Mesendoderm (in vitro differentiated cells): ENCODE results near the gene EDNRA.

Source experiments
- DNase-seq: peaks from one replicate; pipeline ENCODE4 v3.0.0; 2013
- H2AK5ac ChIP-seq: 2 replicates; pipeline ENCODE4 v1.6.1; 2013; ENCODE audit warnings: low read length, inconsistent platforms
- H2BK120ac ChIP-seq: 2 replicates; pipeline ENCODE4 v1.6.1; 2013; ENCODE audit warnings: low read depth, mild to moderate bottlenecking, low read length, moderate library complexity, mixed read lengths
- H2BK15ac ChIP-seq: replicated peaks from 2 replicates; pipeline ENCODE4 v1.6.1; 2013; ENCODE audit warnings: low read depth, mild to moderate bottlenecking, moderate library complexity
- H2BK5ac ChIP-seq: 2 replicates; pipeline ENCODE4 v1.6.1; 2013; ENCODE audit warnings: low read length, inconsistent platforms
- H3K18ac ChIP-seq: 2 replicates; pipeline ENCODE4 v1.6.1; 2013; ENCODE audit warnings: mild to moderate bottlenecking, low read length, mixed read lengths
- H3K23ac ChIP-seq: one replicate; pipeline ENCODE4 v1.6.1; 2013; ENCODE audit warnings: low read length
- H3K27ac ChIP-seq: 2 replicates; pipeline ENCODE4 v1.5.1; 2013; ENCODE audit warnings: low read depth, mild to moderate bottlenecking, inconsistent platforms, low read length, moderate library complexity
- H3K27me3 ChIP-seq: 2 replicates; pipeline ENCODE4 v1.6.1; 2013; ENCODE audit warnings: low read length, control low read depth, mild to moderate bottlenecking, inconsistent platforms; ENCODE audit not compliant: insufficient read depth, poor library complexity
- H3K36me3 ChIP-seq: 2 replicates; pipeline ENCODE4 v1.6.1; 2013; ENCODE audit warnings: low read length, inconsistent platforms; ENCODE audit not compliant: control insufficient read depth, insufficient read depth
- H3K4ac ChIP-seq: one replicate; pipeline ENCODE4 v1.6.1; 2013; ENCODE audit warnings: low read depth, mild to moderate bottlenecking, low read length, moderate library complexity
- H3K4me1 ChIP-seq: 2 replicates; pipeline ENCODE4 v1.6.1; 2013; ENCODE audit warnings: low read depth, low read length, inconsistent platforms; ENCODE audit not compliant: control insufficient read depth
- H3K4me2 ChIP-seq: 2 replicates; pipeline ENCODE4 v1.6.1; 2013; ENCODE audit warnings: low read length
- H3K4me3 ChIP-seq: 2 replicates; pipeline ENCODE4 v1.5.1; 2013; ENCODE audit warnings: mild to moderate bottlenecking, low read length
- H3K56ac ChIP-seq: one replicate; pipeline ENCODE4 v1.6.1; 2013; ENCODE audit warnings: low read length
- H3K79me1 ChIP-seq: 2 replicates; pipeline ENCODE4 v1.6.1; 2013; ENCODE audit warnings: low read length, inconsistent platforms
- H3K79me2 ChIP-seq: 2 replicates; pipeline ENCODE4 v1.6.1; 2013; ENCODE audit warnings: mild to moderate bottlenecking, low read length; ENCODE audit not compliant: control insufficient read depth, insufficient read depth
- H3K9ac ChIP-seq: 2 replicates; pipeline ENCODE4 v1.6.1; 2013; ENCODE audit warnings: low read length, inconsistent platforms
- H4K5ac ChIP-seq: one replicate; pipeline ENCODE4 v1.6.1; 2013; ENCODE audit warnings: low read length
- H4K8ac ChIP-seq: one replicate; pipeline ENCODE4 v1.6.1; 2013; ENCODE audit warnings: low read depth, mild to moderate bottlenecking, control low read depth, low read length, moderate library complexity
- WGBS: extraction: QIAGEN DNeasy Blood & Tissue Kit; methylation state at CpG from one replicate; pipeline ENCODE4 v1.1.7; 2013; ENCODE audit warnings: low lambda C conversion rate, missing lambda C conversion rate; ENCODE audit not compliant: insufficient coverage; ENCODE audit errors: extremely low coverage; 5-methylcytosine and 5-hydroxymethylcytosine counted together

EDNRA gene

GRCh38 chr4:147456706-147457105 is 24.2 kb upstream of the EDNRA start:
- no peaks in the 10 kb centered on the region for H3K4me1 ChIP-seq

GRCh38 chr4:147461161-147461560 is 19.7 kb upstream of the EDNRA start:
- Histone ChIP-seq H2AK5ac (no peak overlapping the region), H2BK15ac (no peak overlapping the region), H3K9ac (no peak overlapping the region), H2BK5ac (no peak overlapping the region), H3K27ac (no peak overlapping the region), H3K4me3 (no peak overlapping the region), H2BK120ac (no peak overlapping the region), H3K36me3 (no peaks in the 10 kb centered on the region), H3K56ac (no peak overlapping the region), H4K5ac (no peak overlapping the region), H3K79me2 (no peaks in the 10 kb centered on the region), H3K4me2 (no peak overlapping the region), H3K27me3 (no peaks in the 10 kb centered on the region), H3K18ac (no peak overlapping the region), H3K4me1 (no peaks in the 10 kb centered on the region), H3K79me1 (no peaks in the 10 kb centered on the region), H3K4ac (no peak overlapping the region), H3K23ac (no peak overlapping the region), H4K8ac (no peak overlapping the region)
- DNase-seq = no peak
- no CpG with 5 or more reads among the region's 1 CpG for WGBS

More at GRCh38 chr4:147456706-147457105, 24.2 kb upstream of the EDNRA start:
- no peak overlapping the region for H3K18ac ChIP-seq
- H3K4ac ChIP-seq = no peak overlapping the region
- H3K27ac ChIP-seq = no peak overlapping the region
- no peaks in the 10 kb centered on the region for H3K79me2 ChIP-seq
- H3K56ac ChIP-seq = no peak overlapping the region
- no peak overlapping the region for H2BK5ac ChIP-seq
- H3K4me3 ChIP-seq = no peak overlapping the region
- no peak overlapping the region for H3K9ac ChIP-seq
- H3K4me2 ChIP-seq = no peak overlapping the region
- H3K79me1 ChIP-seq = no peaks in the 10 kb centered on the region
- H3K27me3 ChIP-seq = no peaks in the 10 kb centered on the region
- H4K8ac ChIP-seq = no peak overlapping the region
- no peak overlapping the region for H2AK5ac ChIP-seq
- no peak overlapping the region for H3K23ac ChIP-seq
- H2BK120ac ChIP-seq = no peak overlapping the region
- no peak overlapping the region for H2BK15ac ChIP-seq
- no peaks in the 10 kb centered on the region for H3K36me3 ChIP-seq
- H4K5ac ChIP-seq = no peak overlapping the region
- no peak for DNase-seq
- WGBS = no CpG with 5 or more reads among the region's 5 CpGs

GRCh38 chr4:147463065-147463464 is 17.8 kb upstream of the EDNRA start:
- no peak overlapping the region for H2BK120ac ChIP-seq
- H3K36me3 ChIP-seq = no peaks in the 10 kb centered on the region
- H3K4me1 ChIP-seq = no peaks in the 10 kb centered on the region
- no peaks in the 10 kb centered on the region for H3K79me2 ChIP-seq
- H3K23ac ChIP-seq = no peak overlapping the region
- H3K4ac ChIP-seq = no peak overlapping the region
- no peak overlapping the region for H3K9ac ChIP-seq
- H2AK5ac ChIP-seq = no peak overlapping the region
- H3K79me1 ChIP-seq = no peaks in the 10 kb centered on the region
- no peak overlapping the region for H3K4me2 ChIP-seq
- no peak overlapping the region for H3K4me3 ChIP-seq
- no peaks in the 10 kb centered on the region for H3K27me3 ChIP-seq
- H4K8ac ChIP-seq = no peak overlapping the region
- H2BK15ac ChIP-seq = no peak overlapping the region
- no peak for DNase-seq
- WGBS = no CpG with 5 or more reads among the region's 4 CpGs
- no peak overlapping the region for H3K56ac ChIP-seq
- no peak overlapping the region for H4K5ac ChIP-seq
- no peak overlapping the region for H2BK5ac ChIP-seq
- no peak overlapping the region for H3K18ac ChIP-seq
- H3K27ac ChIP-seq = no peak overlapping the region

- H4K5ac ChIP-seq = no peak overlapping the region
- H3K18ac ChIP-seq = no peak overlapping the region
- H3K4me1 ChIP-seq = no peaks in the 10 kb centered on the region
- no peak overlapping the region for H3K56ac ChIP-seq
- no peak overlapping the region for H3K4me3 ChIP-seq
- no peak overlapping the region for H3K23ac ChIP-seq
- no peak for DNase-seq
- no peaks in the 10 kb centered on the region for H3K27me3 ChIP-seq
- H2AK5ac ChIP-seq = no peak overlapping the region
- no peak overlapping the region for H2BK120ac ChIP-seq
- H3K4me2 ChIP-seq = no peak overlapping the region
- H3K9ac ChIP-seq = no peak overlapping the region
- no peak overlapping the region for H4K8ac ChIP-seq
- no peak overlapping the region for H3K4ac ChIP-seq
- no peaks in the 10 kb centered on the region for H3K79me2 ChIP-seq
- H3K36me3 ChIP-seq = no peaks in the 10 kb centered on the region
- H2BK5ac ChIP-seq = no peak overlapping the region
- no peak overlapping the region for H2BK15ac ChIP-seq
- no peaks in the 10 kb centered on the region for H3K79me1 ChIP-seq
- H3K27ac ChIP-seq = no peak overlapping the region
- WGBS = no CpG with 5 or more reads among the region's 2 CpGs
Observed at GRCh38 chr4:147465461-147465860, 15.4 kb upstream of the EDNRA start.

- Histone ChIP-seq H3K27me3 (no peaks in the 10 kb centered on the region), H2BK120ac (no peak overlapping the region), H2AK5ac (no peak overlapping the region), H3K79me2 (no peaks in the 10 kb centered on the region), H3K4me3 (no peak overlapping the region), H4K5ac (no peak overlapping the region), H3K4me2 (no peak overlapping the region), H3K23ac (no peak overlapping the region), H2BK15ac (no peak overlapping the region), H2BK5ac (no peak overlapping the region), H3K36me3 (no peaks in the 10 kb centered on the region), H3K4ac (no peak overlapping the region), H3K27ac (no peak overlapping the region), H3K9ac (no peak overlapping the region), H3K56ac (no peak overlapping the region), H4K8ac (no peak overlapping the region), H3K79me1 (no peaks in the 10 kb centered on the region), H3K18ac (no peak overlapping the region), H3K4me1 (peaks cover 3% of the 10 kb centered on the region)
- DNase-seq = no peak
Observed at GRCh38 chr4:147477439-147477838, 3.5 kb upstream of the EDNRA start.

- no peak overlapping the region for H3K23ac ChIP-seq
- H3K79me2 ChIP-seq = no peaks in the 10 kb centered on the region
- H4K5ac ChIP-seq = no peak overlapping the region
- no peak overlapping the region for H2BK5ac ChIP-seq
- peaks cover 4% of the 10 kb centered on the region for H3K4me1 ChIP-seq
- H3K4me2 ChIP-seq = no peak overlapping the region
- no peak overlapping the region for H3K27ac ChIP-seq
- H2BK15ac ChIP-seq = no peak overlapping the region
- H3K79me1 ChIP-seq = no peaks in the 10 kb centered on the region
- H3K9ac ChIP-seq = no peak overlapping the region
- no peak overlapping the region for H3K56ac ChIP-seq
- H4K8ac ChIP-seq = no peak overlapping the region
- H2AK5ac ChIP-seq = no peak overlapping the region
- H3K27me3 ChIP-seq = no peaks in the 10 kb centered on the region
- H3K4me3 ChIP-seq = no peak overlapping the region
- H3K4ac ChIP-seq = no peak overlapping the region
- WGBS = no CpG with 5 or more reads among the region's 2 CpGs
- DNase-seq = no peak
- no peak overlapping the region for H3K18ac ChIP-seq
- no peaks in the 10 kb centered on the region for H3K36me3 ChIP-seq
- H2BK120ac ChIP-seq = no peak overlapping the region
Observed at GRCh38 chr4:147479376-147479775, 1.5 kb upstream of the EDNRA start.
